K562 (cell line): ENCODE results near the gene SCARF2. TPM values are rescaled to one million over a fixed set of nuclear protein-coding genes. Genes with fewer than 3 reads are reported as not detected.

Experiments
- CBX1 ChIP-seq: sonication (generic); IDR thresholded peaks from 2 replicates; pipeline ENCODE4 v1.6.1; 2016; ENCODE audit warnings: antibody characterized with exemption, low read depth, mild to moderate bottlenecking
- ERF ChIP-seq: fragments of 450-650 bp; formaldehyde crosslinking; IDR thresholded peaks from 2 replicates; pipeline ENCODE4 v1.4.0; 2020; ENCODE audit warnings: mild to moderate bottlenecking, mixed read lengths
- POLR2H ChIP-seq: IDR thresholded peaks from 2 replicates; pipeline ENCODE4 v1.6.1; 2016; ENCODE audit warnings: missing genetic modification characterization, low read depth, mild to moderate bottlenecking, control low read depth, missing compliant biosample characterization, moderate library complexity
- RBFOX2 ChIP-seq: fragments of 200-400 bp; formaldehyde crosslinking; IDR thresholded peaks from 2 replicates; pipeline ENCODE4 v1.6.1; 2017; ENCODE audit warnings: low read depth, mild to moderate bottlenecking, low read length, moderate library complexity
- YY1 ChIP-seq, 3 experiments: IDR thresholded peaks; 2 replicates each; pipeline ENCODE4 v1.6.1; 2011; ENCODE audit warnings: low read length in 2 of 3, mild to moderate bottlenecking in 2 of 3, moderate library complexity in 2 of 3, borderline replicate concordance in 1 of 3, control low read depth in 1 of 3, low read depth in 1 of 3; ENCODE audit not compliant: insufficient read depth in 3 of 3, insufficient replicate concordance in 2 of 3, control insufficient read depth in 1 of 3, insufficient read length in 1 of 3; ENCODE audit errors: extremely low read depth in 1 of 3
- ZBTB17 ChIP-seq: fragments of 450-650 bp; formaldehyde crosslinking; IDR thresholded peaks from 2 replicates; pipeline ENCODE4 v1.4.0; 2020; ENCODE audit warnings: mild to moderate bottlenecking
- ZNF76 ChIP-seq: fragments of 250-450 bp; sonication (Bioruptor Pico); IDR thresholded peaks from 2 replicates; pipeline ENCODE4 v1.4.0; 2020; ENCODE audit warnings: mild to moderate bottlenecking, moderate library complexity, borderline replicate concordance
- polyA plus RNA-seq, 8 experiments: library from polyadenylated mRNA; depleted of rRNA in 4 of 8; stranded (reverse) in 5 of 8; unstranded in 3 of 8; fragments of >200 nt; fragmentation: Nextera tagmentation in 2 of 8; fragmentation: Illumina TruSeq in 1 of 8; extraction: Ambion mirVana in 2 of 8; extraction: Trizol in 1 of 8; gene quantifications; 2 replicates each; pipeline versions ENCODE4 v1.2.1 to v1.2.3, GENCODE V29; 2011 to 2014; ENCODE audit warnings: inconsistent platforms in 1 of 8, missing spikeins in 1 of 8
- total RNA-seq, 7 experiments: library from RNA; depleted of rRNA in 6 of 7; stranded (reverse); fragments of >200 nt in 6 of 7; fragmentation: Illumina TruSeq in 2 of 7; extraction: Trizol in 2 of 7; gene quantifications; 2 replicates each; pipeline versions ENCODE4 v1.2.1 to v1.2.3, GENCODE V29; 2011 to 2021; ENCODE audit warnings: low replicate concordance in 1 of 7
- TF ChIP-seq, protein P1 (sequence below), 3 experiments: fragments of 200-800 bp in 1 of 3; fragments of 250-450 bp in 1 of 3; fragments of 450-650 bp in 1 of 3; sonication (Bioruptor Pico) in 1 of 3; sonication (Bioruptor generic) in 1 of 3; formaldehyde crosslinking in 1 of 3; IDR thresholded peaks; 2 replicates each; pipeline versions ENCODE4 v1.6.1 to v1.8.0; 2016 to 2022; ENCODE audit warnings: mild to moderate bottlenecking in 2 of 3, missing genetic modification characterization in 2 of 3, missing compliant biosample characterization in 1 of 3, moderate library complexity in 1 of 3
- TF ChIP-seq, protein P2 (sequence below): fragments of 250-450 bp; sonication (Bioruptor Pico); IDR thresholded peaks from 2 replicates; pipeline ENCODE4 v1.4.0; 2020; ENCODE audit warnings: mild to moderate bottlenecking, moderate library complexity
- TF ChIP-seq, protein P3 (sequence below): sonication (generic); formaldehyde crosslinking; IDR thresholded peaks from 2 replicates; pipeline ENCODE4 v1.9.0; 2022; ENCODE audit warnings: mild to moderate bottlenecking, missing genetic modification reagents

SCARF2 gene
- total and polyA plus RNA-seq, 9 of the 15 experiments (the other 6 are each of a cell fraction or from before 2014, with no cell fraction given) = 0.06 to 0.32 (median 0.21) TPM; not detected in 5

DNA sequence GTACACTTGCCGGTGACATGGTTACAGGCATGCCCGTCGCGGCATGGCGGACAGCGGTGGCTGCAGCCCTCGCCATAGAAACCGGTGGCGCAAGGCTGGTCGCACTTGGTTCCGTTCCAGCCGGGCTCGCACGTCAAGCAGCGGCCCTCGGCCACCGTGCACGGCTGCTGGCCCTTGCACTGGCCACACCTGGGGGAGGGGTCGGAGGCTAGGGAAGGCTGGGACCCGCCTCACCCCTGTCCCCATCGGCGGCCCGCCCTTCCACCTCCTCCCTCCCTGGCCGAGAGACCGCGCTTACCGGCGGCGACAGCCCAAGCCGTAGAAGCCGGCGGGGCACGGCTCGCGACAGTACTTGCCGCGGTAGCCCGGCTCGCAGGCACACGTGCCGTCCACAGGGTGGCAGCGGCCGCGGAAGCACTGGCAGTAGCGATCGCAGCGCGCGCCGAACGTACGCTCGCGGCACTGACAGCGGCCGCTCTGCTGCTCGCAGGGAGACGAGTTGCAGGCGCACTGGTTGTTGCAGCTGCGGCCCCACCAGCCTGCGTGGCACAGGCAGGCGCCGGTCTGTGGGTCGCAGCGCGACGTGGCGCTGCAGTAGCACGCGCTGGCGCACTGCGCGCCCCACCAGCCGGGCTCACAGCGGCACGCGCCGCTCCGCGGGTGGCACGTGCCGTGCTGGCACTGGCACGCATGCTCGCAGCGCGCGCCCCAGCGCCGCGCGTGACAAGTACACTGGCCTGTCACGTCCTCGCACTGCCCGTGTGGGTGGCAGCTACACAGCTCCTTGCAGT lies 6.7 kb downstream of the SCARF2 start (continued):
- TF ChIP-seq RBFOX2 (0 out of 2 replicates have a peak, but pooled peaks have one; percentile 15), ZBTB17 (0 out of 2 replicates have a peak, but pooled peaks have one; percentile 19), CBX1 (peak; percentile 7; the same call in 1 of the 2 replicates), POLR2H (tag) (no peak), ZNF76 (CRISPR knock-in tag) (peak; percentile 24; the same call in 1 of the 2 replicates), ERF (CRISPR knock-in tag) (peak; percentile 7; the same call in 1 of the 2 replicates), YY1 (IDR thresholded peaks at IDR 0.05; ENCODE audit: borderline replicate concordance in 1 of 3, control insufficient read depth in 1 of 3, extremely low read depth in 1 of 3, insufficient read depth in 3 of 3, insufficient read length in 1 of 3, insufficient replicate concordance in 2 of 3, low read depth in 1 of 3, low read length in 2 of 3) (peak in 1 of 3 experiments; percentile 8)
- TF ChIP-seq, protein P1, sequence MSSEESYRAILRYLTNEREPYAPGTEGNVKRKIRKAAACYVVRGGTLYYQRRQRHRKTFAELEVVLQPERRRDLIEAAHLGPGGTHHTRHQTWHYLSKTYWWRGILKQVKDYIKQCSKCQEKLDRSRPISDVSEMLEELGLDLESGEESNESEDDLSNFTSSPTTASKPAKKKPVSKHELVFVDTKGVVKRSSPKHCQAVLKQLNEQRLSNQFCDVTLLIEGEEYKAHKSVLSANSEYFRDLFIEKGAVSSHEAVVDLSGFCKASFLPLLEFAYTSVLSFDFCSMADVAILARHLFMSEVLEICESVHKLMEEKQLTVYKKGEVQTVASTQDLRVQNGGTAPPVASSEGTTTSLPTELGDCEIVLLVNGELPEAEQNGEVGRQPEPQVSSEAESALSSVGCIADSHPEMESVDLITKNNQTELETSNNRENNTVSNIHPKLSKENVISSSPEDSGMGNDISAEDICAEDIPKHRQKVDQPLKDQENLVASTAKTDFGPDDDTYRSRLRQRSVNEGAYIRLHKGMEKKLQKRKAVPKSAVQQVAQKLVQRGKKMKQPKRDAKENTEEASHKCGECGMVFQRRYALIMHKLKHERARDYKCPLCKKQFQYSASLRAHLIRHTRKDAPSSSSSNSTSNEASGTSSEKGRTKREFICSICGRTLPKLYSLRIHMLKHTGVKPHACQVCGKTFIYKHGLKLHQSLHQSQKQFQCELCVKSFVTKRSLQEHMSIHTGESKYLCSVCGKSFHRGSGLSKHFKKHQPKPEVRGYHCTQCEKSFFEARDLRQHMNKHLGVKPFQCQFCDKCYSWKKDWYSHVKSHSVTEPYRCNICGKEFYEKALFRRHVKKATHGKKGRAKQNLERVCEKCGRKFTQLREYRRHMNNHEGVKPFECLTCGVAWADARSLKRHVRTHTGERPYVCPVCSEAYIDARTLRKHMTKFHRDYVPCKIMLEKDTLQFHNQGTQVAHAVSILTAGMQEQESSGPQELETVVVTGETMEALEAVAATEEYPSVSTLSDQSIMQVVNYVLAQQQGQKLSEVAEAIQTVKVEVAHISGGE (CRISPR knock-in tag; IDR thresholded peaks at IDR 0.05) = no peak
- TF ChIP-seq, protein P2, sequence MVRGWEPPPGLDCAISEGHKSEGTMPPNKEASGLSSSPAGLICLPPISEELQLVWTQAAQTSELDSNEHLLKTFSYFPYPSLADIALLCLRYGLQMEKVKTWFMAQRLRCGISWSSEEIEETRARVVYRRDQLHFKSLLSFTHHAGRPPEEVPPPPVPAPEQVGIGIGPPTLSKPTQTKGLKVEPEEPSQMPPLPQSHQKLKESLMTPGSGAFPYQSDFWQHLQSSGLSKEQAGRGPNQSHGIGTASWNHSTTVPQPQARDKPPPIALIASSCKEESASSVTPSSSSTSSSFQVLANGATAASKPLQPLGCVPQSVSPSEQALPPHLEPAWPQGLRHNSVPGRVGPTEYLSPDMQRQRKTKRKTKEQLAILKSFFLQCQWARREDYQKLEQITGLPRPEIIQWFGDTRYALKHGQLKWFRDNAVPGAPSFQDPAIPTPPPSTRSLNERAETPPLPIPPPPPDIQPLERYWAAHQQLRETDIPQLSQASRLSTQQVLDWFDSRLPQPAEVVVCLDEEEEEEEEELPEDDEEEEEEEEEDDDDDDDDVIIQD (CRISPR knock-in tag) = 0 out of 2 replicates have a peak, but pooled peaks have one; percentile 58
- TF ChIP-seq, protein P3, sequence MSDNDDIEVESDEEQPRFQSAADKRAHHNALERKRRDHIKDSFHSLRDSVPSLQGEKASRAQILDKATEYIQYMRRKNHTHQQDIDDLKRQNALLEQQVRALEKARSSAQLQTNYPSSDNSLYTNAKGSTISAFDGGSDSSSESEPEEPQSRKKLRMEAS = peak; percentile 76; the same call in 1 of the 2 replicates
